Right cardiac atrium (tissue), 5 donors: Measurements from ENCODE around the gene ATP8B1. TPM values are rescaled to one million over a fixed set of nuclear protein-coding genes. Genes with fewer than 3 reads are reported as not detected.
A peak's percentile ranks its signal among the peaks of the same experiment; 100 is the strongest.

Experiments
- ATAC-seq, 2 donors: fragments of 200-7000 bp; cut with Tn5 transposase; one replicate each; pipeline versions ENCODE4 v1.8.0 to v1.9.1; 2020; ENCODE audit warnings: moderate library complexity in 2 of 2, mild to moderate bottlenecking in 1 of 2
- DNase-seq, 3 donors: peaks; one replicate each; pipeline ENCODE4 v3.0.0-alpha.2; 2020
- H3K27ac ChIP-seq: one replicate; pipeline ENCODE4 v1.5.1; 2013; ENCODE audit warnings: mild to moderate bottlenecking, low read length, control low read depth, moderate library complexity
- H3K27me3 ChIP-seq: one replicate; pipeline ENCODE4 v1.6.1; 2013; ENCODE audit not compliant: control insufficient read depth, insufficient read depth
- H3K4me1 ChIP-seq: one replicate; pipeline ENCODE4 v1.6.1; 2013; ENCODE audit warnings: low read length; ENCODE audit not compliant: control insufficient read depth, insufficient read depth
- H3K4me3 ChIP-seq: one replicate; pipeline ENCODE4 v1.5.1; 2013; ENCODE audit warnings: low read length, control low read depth
- H3K9me3 ChIP-seq: one replicate; pipeline ENCODE4 v1.6.1; 2013; ENCODE audit warnings: low read length; ENCODE audit not compliant: control insufficient read depth
- WGBS: extraction: QIAGEN DNeasy Blood & Tissue Kit; methylation state at CpG from one replicate; pipeline ENCODE4 v1.1.7; 2013; 5-methylcytosine and 5-hydroxymethylcytosine counted together
- intact Hi-C, 4 donors: fragments of 100-400 bp; cut with DNase I; formaldehyde crosslinking; loops; one replicate each; pipeline versions ENCODE4 v1.11.0 to v1.14.0; 2022 to 2023
- polyA plus RNA-seq: library from polyadenylated mRNA; stranded (reverse); fragments of 200-250 nt; gene quantifications from one replicate; pipeline ENCODE4 v1.2.3, GENCODE V29; 2013
- total RNA-seq, 4 donors: library from RNA; stranded (reverse); fragmentation: NEBNext Ultra II Directional; extraction: Animal tissue kit (Norgen Biotek cat#: 25700); gene quantifications; one replicate each; pipeline ENCODE4 v1.2.1, GENCODE V29; 2021
- donor health status: healthy with polysubstance abuse.
- donor health status: DM: no; HTN: yes; CAD: no.
- donor health status: DM: no; HTN: no; CAD: no.
- donor health status: DM: no; HTN: yes; CAD: no; lungs with severe emphysema.
- donor health status: DM: yes; HTN: yes; CAD: no.

ATP8B1 gene
- total and polyA plus RNA-seq, 5 donors: 2.6 to 11.5 (median 9.0) TPM

DNA sequence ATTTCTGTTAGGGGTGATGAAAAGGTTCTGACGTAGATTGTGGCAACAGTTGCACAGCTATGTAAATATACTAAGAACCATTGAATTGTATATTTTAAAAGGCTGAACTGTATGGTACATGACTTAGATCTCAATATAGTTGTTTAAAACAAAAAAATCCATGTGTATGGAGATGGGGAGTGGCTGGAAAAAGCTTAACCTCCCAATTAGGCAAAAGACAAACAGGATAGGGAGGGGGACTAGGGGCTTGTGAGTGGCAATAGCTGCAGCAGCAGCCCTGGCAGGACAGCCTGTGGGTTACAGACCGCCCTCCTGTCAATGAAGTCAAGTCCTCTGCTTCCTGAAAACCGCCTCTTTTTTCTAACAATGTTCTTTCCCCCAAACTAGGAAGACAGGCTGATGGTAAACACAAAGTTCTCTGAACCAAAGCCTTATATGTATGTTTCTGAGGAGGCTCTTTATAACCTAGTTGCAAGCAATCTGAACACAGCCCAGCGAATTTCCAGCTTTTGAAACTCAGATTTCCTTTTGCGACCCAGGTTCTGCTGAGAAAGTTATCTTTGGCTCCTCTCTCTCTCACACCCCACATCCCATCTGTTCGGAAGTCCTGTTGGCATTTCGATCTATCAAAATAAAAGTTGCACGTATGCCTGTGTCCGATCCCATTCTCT lies 10.3 kb downstream of the ATP8B1 start:
- Histone ChIP-seq H3K4me3 (no peak overlapping the region), H3K4me1 (peaks cover 14% of the 10 kb centered on the region), H3K27me3 (no peaks in the 10 kb centered on the region), H3K27ac (peak overlapping the region; percentile 70), H3K9me3 (no peaks in the 10 kb centered on the region)
- WGBS: 32% methylated on average over 9 of the region's 9 CpGs
- peak; percentile 63 to 83 for ATAC-seq
- intact Hi-C loops: loop anchor here in 1 of 4 donors (10.0 kb wide), 1 partner anchor 128 kb away; no protein-coding TSS in a partner anchor
- DNase-seq: peak in 1 of 3 donors; percentile 72

DNA sequence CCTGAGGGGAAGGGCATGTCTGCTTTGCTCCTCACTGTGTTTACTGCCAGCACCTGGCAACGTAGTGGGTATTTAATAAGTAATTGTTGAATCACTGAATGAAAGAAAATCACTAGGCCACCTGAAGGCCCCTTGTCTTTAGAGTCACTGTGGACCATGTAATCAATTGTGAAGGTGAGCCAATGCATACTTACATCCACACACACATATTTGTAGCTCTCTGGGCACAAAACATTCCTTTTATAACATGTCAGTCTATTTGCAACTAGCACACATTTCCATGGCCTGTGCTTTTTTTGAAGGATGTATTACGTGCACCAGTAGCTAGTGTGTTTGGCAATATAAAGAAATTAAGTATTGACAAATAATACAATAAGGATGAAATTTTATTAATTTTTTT lies 11.2 kb downstream of the ATP8B1 start:
- H3K4me1 ChIP-seq: peaks cover 14% of the 10 kb centered on the region
- no peaks in the 10 kb centered on the region for H3K9me3 ChIP-seq
- intact Hi-C loops: loop anchor here in 1 of 4 donors (10.0 kb wide), 1 partner anchor 127 kb away; no protein-coding TSS in a partner anchor
- WGBS: 68% methylated on average over 2 of the region's 2 CpGs
- H3K27ac ChIP-seq: no peak overlapping the region
- H3K4me3 ChIP-seq: no peak overlapping the region
- no peak for DNase-seq
- H3K27me3 ChIP-seq: no peaks in the 10 kb centered on the region
- no peak for ATAC-seq

DNA sequence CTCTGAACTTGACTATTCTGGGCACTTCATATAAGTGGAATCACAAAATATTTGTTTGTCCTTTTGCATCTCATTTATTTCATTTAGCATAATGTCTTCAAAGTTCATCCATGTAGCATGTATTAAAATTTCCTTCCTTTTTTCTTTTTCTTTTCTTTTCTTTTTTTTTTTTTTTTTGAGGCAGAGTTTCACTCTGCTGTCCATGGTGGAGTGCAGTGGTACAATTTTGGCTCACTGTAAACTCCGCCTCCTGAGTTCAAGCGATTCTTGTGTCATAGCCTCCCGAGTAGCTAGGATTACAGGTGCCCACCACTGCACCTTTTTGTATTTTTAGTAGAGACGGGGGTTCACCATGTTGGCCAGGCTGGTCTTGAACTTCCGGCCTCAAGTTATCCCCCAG lies 11.9 kb downstream of the ATP8B1 start:
- ATAC-seq (no peak), DNase-seq (no peak)
- no peak overlapping the region for H3K27ac ChIP-seq
- no peaks in the 10 kb centered on the region for H3K27me3 ChIP-seq
- H3K4me3 ChIP-seq: no peak overlapping the region
- intact Hi-C loops: loop anchor here in 1 of 4 donors (10.0 kb wide), 1 partner anchor 126 kb away; no protein-coding TSS in a partner anchor
- H3K9me3 ChIP-seq: no peaks in the 10 kb centered on the region
- peaks cover 15% of the 10 kb centered on the region for H3K4me1 ChIP-seq
- 83% methylated on average over 5 of the region's 5 CpGs for WGBS

DNA sequence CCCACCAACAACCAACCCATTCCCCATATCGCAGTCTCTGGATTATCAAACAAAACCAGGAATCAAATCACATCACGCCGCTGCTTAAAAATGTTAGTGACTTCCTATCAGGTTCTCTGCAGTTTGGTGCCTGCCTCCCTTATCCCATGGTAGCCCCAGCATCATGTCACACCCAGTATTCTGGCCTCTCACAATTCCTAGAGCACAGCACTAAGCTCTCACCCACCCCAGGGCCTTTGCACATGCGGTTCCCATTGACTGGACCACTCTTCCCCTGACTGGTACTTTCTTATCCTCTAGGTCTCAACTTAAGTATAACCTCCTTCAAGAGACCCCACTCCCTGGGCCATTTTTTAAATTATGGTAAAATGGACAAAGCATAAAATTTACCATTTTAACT lies 12.8 kb downstream of the ATP8B1 start:
- Histone ChIP-seq H3K27me3 (no peaks in the 10 kb centered on the region), H3K27ac (no peak overlapping the region), H3K9me3 (no peaks in the 10 kb centered on the region), H3K4me1 (peaks cover 18% of the 10 kb centered on the region), H3K4me3 (no peak overlapping the region)
- 96% methylated on average over 4 of the region's 4 CpGs for WGBS
- ATAC-seq: no peak
- DNase-seq: no peak
- intact Hi-C loops: loop anchor here in 1 of 4 donors (10.0 kb wide), 1 partner anchor 126 kb away; no protein-coding TSS in a partner anchor

DNA sequence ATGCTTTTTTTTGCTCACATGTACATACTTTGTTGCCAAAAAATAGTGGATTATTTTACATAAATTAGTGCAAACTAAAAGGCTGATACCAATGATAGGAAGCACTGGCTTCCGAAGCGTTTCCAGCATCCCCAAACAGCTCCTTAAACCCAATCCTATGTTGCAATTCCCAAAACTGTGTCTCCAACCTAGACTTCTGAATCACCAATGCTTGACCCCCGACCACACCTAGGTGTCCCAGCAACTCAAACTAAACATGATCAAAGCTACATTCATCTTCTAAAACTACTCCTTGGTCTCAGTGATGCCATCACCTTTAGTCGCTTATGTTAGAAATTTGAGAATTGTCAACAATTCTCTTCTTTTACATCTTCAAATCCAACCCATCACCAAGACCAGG lies 13.4 kb downstream of the ATP8B1 start:
- ATAC-seq (no peak), DNase-seq (no peak)
- Histone ChIP-seq H3K27me3 (no peaks in the 10 kb centered on the region), H3K4me1 (peaks cover 18% of the 10 kb centered on the region), H3K9me3 (no peaks in the 10 kb centered on the region), H3K27ac (no peak overlapping the region), H3K4me3 (no peak overlapping the region)
- 89% methylated on average over 4 of the region's 4 CpGs for WGBS
- intact Hi-C loops: loop anchor here in 1 of 4 donors (10.0 kb wide), 1 partner anchor 125 kb away; no protein-coding TSS in a partner anchor

DNA sequence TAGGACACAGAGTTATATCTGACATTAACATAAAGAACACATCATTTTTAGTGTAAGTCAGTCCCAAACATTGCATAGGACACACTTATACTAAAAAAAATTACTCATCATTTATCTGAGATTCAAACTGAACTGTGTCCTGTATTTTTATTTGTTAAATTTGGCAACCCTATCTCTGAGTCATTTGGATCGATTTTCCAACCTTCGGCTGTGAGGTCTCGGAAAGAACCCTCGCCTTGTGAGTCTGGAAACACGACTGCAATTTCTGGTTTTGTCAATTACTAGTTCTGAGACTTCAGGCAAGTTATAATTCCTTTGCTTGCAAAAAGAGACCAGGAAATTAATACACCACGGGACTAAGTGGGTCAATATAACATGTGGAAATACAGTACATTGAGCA lies 14.0 kb downstream of the ATP8B1 start:
- Histone ChIP-seq H3K27ac (peak overlapping the region; percentile 48), H3K4me3 (peak overlapping the region; percentile 11), H3K9me3 (no peaks in the 10 kb centered on the region), H3K4me1 (peaks cover 20% of the 10 kb centered on the region), H3K27me3 (no peaks in the 10 kb centered on the region)
- intact Hi-C loops: no loop called here
- DNase-seq (no peak), ATAC-seq (peak in 1 of 2 donors; percentile 10)
- WGBS: 19% methylated on average over 6 of the region's 6 CpGs

DNA sequence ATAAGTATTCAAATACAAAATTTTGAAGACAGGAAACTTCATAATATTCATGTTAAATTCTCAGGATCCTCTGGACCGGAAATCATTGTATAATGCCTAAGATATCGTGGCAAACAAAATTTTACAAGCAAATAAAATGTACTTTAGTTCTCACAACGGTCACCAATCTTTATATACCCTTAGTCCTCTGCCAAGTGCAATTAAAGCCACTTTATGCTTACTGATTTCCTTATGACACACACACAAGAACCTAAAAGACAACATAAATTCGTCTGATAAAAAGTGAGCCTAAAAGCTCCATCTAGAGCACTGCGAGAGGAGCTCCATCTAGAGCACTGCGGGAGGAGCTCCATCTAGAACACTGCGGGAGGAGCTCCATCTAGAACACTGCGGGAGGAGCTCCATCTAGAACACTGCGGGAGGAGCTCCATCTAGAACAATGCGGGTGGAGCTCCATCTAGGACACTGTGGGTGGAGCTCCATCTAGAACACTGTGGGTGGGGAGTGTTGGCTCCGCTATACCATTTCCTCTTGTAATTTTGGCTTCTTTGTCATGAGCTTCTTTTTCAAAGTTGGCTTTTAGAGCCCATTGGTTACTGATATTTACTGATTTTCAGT lies 15.9 kb downstream of the ATP8B1 start:
- peak; percentile 38 to 50 for ATAC-seq
- no peak for DNase-seq
- Histone ChIP-seq H3K4me3 (no peak overlapping the region), H3K9me3 (no peaks in the 10 kb centered on the region), H3K27me3 (no peaks in the 10 kb centered on the region), H3K27ac (no peak overlapping the region), H3K4me1 (peaks cover 14% of the 10 kb centered on the region)
- intact Hi-C loops: no loop called here
- 75% methylated on average over 11 of the region's 11 CpGs for WGBS

DNA sequence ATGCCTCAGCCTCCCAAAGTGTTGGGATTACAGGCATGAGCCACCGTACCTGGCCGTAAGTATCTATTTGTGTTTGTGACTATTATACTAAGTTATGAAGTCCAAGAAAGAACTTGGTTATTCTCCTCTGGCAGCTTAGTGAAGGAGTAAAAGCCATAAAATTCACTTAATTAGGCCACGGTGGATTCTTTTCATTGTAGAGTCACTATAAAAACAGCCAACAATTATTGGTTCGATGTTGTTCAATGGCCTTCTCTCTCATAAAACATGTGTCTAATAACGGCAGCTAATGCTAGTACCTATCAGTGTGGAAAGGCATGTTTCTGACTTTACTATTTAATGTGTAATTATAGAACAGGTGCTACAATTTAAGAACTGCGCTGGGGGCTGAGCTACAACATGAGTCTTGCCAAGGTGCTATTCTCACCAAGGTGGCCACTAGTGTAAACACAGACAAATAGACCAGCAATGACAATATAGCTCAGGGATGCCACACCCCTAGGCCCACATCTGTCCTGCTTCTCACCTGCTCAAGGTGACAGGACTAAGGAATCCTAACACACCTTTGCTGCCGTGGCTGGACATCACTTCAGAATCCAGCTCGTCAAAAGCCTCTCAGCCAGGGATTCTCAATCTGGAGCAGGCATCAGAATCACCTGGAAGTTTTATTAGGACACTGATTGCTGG lies 17.2 kb downstream of the ATP8B1 start:
- no peaks in the 10 kb centered on the region for H3K27me3 ChIP-seq
- no peak for DNase-seq
- H3K27ac ChIP-seq: no peak overlapping the region
- no peak for ATAC-seq
- no peaks in the 10 kb centered on the region for H3K9me3 ChIP-seq
- 89% methylated on average over 8 of the region's 8 CpGs for WGBS
- peaks cover 10% of the 10 kb centered on the region for H3K4me1 ChIP-seq
- no peak overlapping the region for H3K4me3 ChIP-seq
- intact Hi-C loops: no loop called here

DNA sequence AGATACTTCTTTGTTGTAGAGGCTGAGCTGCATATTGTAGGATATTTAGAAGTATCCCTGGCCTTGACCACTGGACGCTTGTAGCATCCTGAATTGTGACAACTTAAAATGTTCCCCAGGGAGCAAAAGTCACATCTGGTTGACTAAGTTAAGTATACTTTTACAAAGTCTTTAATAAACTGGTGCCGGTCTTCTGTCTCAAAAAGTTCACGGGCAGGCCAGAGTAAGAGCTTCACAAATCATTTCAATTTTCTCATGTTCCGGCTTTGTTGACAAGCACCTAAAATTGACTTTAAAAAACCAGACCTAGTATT lies 18.4 kb downstream of the ATP8B1 start:
- WGBS: 71% methylated on average over 4 of the region's 4 CpGs
- Histone ChIP-seq H3K4me3 (no peak overlapping the region), H3K27me3 (no peaks in the 10 kb centered on the region), H3K4me1 (peaks cover 10% of the 10 kb centered on the region), H3K9me3 (no peaks in the 10 kb centered on the region), H3K27ac (no peak overlapping the region)
- no peak for DNase-seq
- no peak for ATAC-seq
- intact Hi-C loops: no loop called here

DNA sequence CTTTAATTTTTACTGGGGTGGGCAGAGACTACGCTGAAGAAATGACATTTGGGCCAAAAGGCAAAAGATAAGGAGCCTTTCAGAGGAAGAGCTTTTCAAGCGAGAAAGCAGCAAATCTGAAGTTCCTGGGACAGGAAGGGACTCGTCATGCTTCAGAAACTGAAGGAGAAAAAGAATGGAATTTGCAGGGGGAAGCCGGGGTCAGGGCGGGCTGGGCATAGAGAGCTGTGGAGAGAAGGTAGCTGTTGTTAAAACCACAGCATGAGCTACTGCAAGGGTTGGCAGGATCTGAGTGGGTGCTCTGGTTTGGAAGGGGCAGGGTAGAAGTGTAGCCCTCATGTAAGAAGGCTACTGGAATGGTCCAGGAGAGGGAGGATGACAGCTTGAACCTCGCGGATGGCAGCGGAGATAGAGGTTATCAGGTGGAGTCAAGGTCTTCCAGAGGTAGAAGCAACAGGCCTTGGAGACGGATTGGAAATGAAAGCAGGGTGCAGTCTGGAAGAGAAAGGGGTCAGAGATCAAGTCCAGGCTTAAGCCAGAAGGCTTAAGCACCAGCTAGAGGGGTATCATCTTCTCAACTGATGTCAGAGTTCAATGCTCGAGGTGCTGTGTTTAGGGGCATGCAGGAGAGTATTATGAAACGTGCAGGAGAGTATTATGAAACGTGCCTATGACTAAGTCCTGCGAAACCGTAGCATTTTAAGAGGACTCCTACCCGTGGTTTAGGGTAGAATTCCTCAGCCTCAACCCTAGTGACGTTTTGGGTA lies 18.9 kb downstream of the ATP8B1 start:
- ATAC-seq: peak; percentile 25 to 70
- Histone ChIP-seq H3K27ac (no peak overlapping the region), H3K4me1 (peaks cover 7% of the 10 kb centered on the region), H3K27me3 (no peaks in the 10 kb centered on the region), H3K4me3 (no peak overlapping the region), H3K9me3 (no peaks in the 10 kb centered on the region)
- intact Hi-C loops: no loop called here
- 58% methylated on average over 16 of the region's 16 CpGs for WGBS
- no peak for DNase-seq
